HG03520 (cell line): Measurements from ENCODE around the gene INO80.
"Not testable (repeated sequence)": the region's sequence is repeated elsewhere in the genome, so short reads cannot be mapped to it uniquely, and the experiment has no call there.

Source experiments
- ATAC-seq: cut with Tn5 transposase; IDR thresholded peaks from one replicate; pipeline ENCODE4 v1.9.1; 2021; ENCODE audit warnings: mild to moderate bottlenecking, moderate library complexity; ENCODE audit not compliant: unreplicated experiment

The INO80 gene

GRCh38 chr15:41116116-41116961 is at the start of gene INO80:
INO80 (minus strand) TSS chr15:41116280; CDS start chr15:41096310, 19,970 bp downstream.
- ATAC-seq: peak; percentile 65

- no peak for ATAC-seq
Observed at GRCh38 chr15:41161736-41162135, 45.7 kb upstream of the INO80 start.

- no peak for ATAC-seq
Observed at GRCh38 chr15:41161336-41161735, 45.3 kb upstream of the INO80 start.

GRCh38 chr15:41160639-41161315 is 44.7 kb upstream of the INO80 start:
- ATAC-seq: no peak

GRCh38 chr15:41154412-41154811 is 38.3 kb upstream of the INO80 start:
- no peak for ATAC-seq

- no peak for ATAC-seq
Observed at GRCh38 chr15:41153733-41154132, 37.7 kb upstream of the INO80 start.

- ATAC-seq: no peak
Observed at GRCh38 chr15:41151451-41152005, 35.4 kb upstream of the INO80 start.

- ATAC-seq: no peak
Observed at GRCh38 chr15:41150279-41150678, 34.2 kb upstream of the INO80 start.

GRCh38 chr15:41148065-41148464 is 32.0 kb upstream of the INO80 start:
- no peak for ATAC-seq

GRCh38 chr15:41139619-41140018 is 23.5 kb upstream of the INO80 start:
- no peak for ATAC-seq

- not testable (repeated sequence) for ATAC-seq
Observed at GRCh38 chr15:41139112-41139511, 23.0 kb upstream of the INO80 start.

- not testable (repeated sequence) for ATAC-seq
Observed at GRCh38 chr15:41135580-41135979, 19.5 kb upstream of the INO80 start.

- ATAC-seq: no peak
Observed at GRCh38 chr15:41133454-41133853, 17.4 kb upstream of the INO80 start.

- ATAC-seq: not testable (repeated sequence)
Observed at GRCh38 chr15:41132094-41132493, 16.0 kb upstream of the INO80 start.

- no peak for ATAC-seq
Observed at GRCh38 chr15:41128174-41128902, 12.3 kb upstream of the INO80 start.

GRCh38 chr15:41125931-41126642 is 10.0 kb upstream of the INO80 start:
- no peak for ATAC-seq

- no peak for ATAC-seq
Observed at GRCh38 chr15:41125063-41125669, 9.1 kb upstream of the INO80 start.

- ATAC-seq: no peak
Observed at GRCh38 chr15:41124058-41124457, 8.0 kb upstream of the INO80 start.

GRCh38 chr15:41122849-41123248 is 6.8 kb upstream of the INO80 start:
- ATAC-seq: no peak

- no peak for ATAC-seq
Observed at GRCh38 chr15:41121951-41122350, 5.9 kb upstream of the INO80 start.
